ENCODE data around the gene TRPC3. TPM values are rescaled to one million over a fixed set of nuclear protein-coding genes. Genes with fewer than 3 reads are reported as not detected.
"Not testable (repeated sequence)": the region's sequence is repeated elsewhere in the genome, so short reads cannot be mapped to it uniquely, and the experiment has no call there.

Gene TRPC3
- total RNA-seq, 1 donor from 2014 or later = 0.98 TPM

GRCh38 chr4:121950680-121951520, 960 bp downstream of the TRPC3 start:
- ATAC-seq (peak; percentile 76), DNase-seq (ENCODE audit: low spot score) (peak; percentile 63)
- intact Hi-C loops (cut with DNase I) = no loop called here

GRCh38 chr4:121950212-121950679, 1.6 kb downstream of the TRPC3 start:
- peak; percentile 96 for ATAC-seq
- peak; percentile 92 for DNase-seq (ENCODE audit: low spot score)

DNA sequence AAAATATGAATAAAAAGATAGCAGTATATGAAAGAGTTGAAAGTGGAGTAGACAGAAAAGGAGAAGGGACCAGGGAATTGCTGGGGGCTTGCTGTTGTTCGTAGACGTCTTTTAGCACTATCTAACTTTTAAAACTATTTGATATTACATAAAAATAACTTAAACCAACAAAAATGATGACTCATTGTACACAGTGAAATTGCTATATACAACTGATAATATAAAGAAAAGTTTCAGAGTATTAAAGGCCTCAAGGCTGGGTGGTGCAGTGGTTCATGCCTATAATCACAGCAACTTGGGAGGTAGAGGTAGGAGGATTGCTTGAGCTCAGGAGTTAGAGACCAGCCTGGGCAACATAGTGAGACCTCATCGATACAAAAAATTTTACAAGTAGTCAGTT, 5.2 kb downstream of the TRPC3 start:
- no peak for DNase-seq (ENCODE audit: low spot score)
- intact Hi-C loops (cut with DNase I) = no loop called here
- ATAC-seq = no peak

More at GRCh38 chr4:121950212-121950679, 1.6 kb downstream of the TRPC3 start:
- intact Hi-C loops (cut with DNase I) = no loop called here

DNA sequence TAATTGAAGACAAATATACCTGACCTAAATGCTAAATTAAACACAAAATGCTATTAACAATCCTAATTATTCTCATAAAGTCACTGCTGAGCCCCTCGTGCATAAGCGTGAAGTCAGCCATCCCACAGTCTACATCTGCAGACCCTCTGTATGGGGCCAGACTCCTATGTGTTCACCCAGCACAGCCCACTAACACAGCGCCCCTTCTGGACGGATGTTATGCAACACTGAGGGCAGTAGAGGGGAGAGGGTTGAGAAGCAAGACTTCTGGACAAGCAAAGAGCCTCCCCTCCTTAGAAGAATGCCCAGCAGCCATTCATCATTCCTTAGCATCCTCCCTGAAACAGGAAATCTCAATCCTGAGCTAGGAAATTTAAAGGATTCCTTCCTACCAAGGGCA, 7.9 kb downstream of the TRPC3 start:
- no peak for DNase-seq (ENCODE audit: low spot score)
- intact Hi-C loops (cut with DNase I) = no loop called here
- no peak for ATAC-seq

GRCh38 chr4:121939690-121940089, 12.2 kb downstream of the TRPC3 start:
- no peak for ATAC-seq
- no peak for DNase-seq (ENCODE audit: low spot score)
- intact Hi-C loops (cut with DNase I) = no loop called here

- no peak for DNase-seq (ENCODE audit: low spot score)
- intact Hi-C loops (cut with DNase I) = no loop called here
- ATAC-seq = no peak
These were observed 13.4 kb downstream of the TRPC3 start for GRCh38 chr4:121938282-121939092.

DNA sequence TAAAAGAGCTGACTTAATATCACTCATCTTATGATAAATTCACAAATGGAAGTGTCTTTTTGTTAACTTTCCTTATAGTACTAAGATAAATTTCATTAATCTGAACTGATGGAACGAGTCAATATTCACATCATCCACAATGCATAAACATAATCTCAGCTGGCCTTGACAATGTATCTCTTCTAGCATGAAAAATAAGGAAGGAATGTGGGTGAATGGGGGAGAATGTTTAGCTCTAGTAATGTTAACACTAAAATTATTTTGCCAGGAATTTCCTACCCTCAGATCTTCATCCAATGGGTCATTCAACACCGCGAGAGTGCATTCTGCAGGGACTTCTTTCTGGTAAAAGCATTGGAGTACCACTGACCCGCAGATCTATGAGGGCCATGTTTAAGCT, 15.8 kb downstream of the TRPC3 start:
- ATAC-seq (no peak), DNase-seq (ENCODE audit: low spot score) (no peak)
- intact Hi-C loops (cut with DNase I) = no loop called here

DNA sequence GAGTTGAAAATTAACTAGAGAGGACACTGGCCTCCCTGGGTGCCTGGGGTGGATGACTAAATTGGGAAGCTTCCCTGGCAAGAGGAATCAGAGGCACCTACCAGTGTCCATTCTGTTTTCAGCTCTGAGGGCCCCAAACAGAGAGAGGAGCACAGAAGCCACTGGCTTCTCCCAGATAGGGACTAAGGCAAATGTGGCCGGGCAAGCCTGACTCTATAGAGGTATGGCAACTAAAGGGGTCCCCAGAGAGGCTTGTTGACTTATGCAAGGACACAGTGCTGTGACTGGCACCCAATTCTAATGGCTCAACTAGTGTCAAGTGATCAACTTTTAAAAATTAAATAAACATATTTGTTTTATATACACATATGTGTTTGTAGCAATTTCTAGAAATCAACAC, 17.2 kb downstream of the TRPC3 start:
- DNase-seq (ENCODE audit: low spot score) = no peak
- intact Hi-C loops (cut with DNase I) = no loop called here
- no peak for ATAC-seq

- intact Hi-C loops (cut with DNase I) = no loop called here
- DNase-seq (ENCODE audit: low spot score) (no peak), ATAC-seq (peak; percentile 39)
These were observed 19.5 kb downstream of the TRPC3 start for GRCh38 chr4:121932212-121932974.

DNA sequence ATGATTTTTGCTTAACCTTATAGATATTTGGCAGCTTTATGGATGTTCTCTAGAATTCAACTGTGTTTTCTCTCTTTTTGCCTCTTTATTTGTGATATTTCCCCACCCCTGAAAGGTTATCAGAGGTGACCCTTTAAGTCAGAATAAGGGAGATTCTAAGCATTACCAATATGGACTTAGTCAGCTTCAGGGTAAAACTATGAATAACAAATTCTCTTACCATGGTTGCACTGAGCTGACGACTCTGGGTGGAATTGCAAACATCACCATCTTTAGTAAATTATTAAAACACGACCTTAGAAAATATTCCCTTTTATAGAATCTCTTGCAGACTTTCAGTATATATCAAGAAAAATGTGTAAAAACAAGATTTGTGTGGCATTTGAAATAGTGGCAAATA, 21.6 kb downstream of the TRPC3 start:
- intact Hi-C loops (cut with DNase I) = no loop called here
- DNase-seq (ENCODE audit: low spot score) (no peak), ATAC-seq (no peak)

DNA sequence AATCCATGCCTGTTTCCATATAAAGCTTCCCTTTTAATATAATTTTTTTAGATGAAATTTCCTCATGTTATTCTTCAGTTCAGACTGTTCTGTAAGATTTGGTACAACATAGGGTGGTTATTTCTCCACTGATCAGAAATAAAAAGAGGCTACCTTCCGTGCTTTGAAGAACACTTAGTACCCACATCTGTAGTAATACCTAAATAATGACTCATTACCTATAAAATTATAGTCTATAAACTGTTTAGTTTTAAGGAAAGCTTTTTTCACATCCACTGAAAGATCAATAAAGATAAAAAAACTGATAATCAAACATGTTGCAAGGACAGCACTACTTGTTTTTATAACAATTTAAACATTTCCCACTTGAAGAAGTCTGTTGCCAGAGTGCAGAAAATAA, 23.9 kb downstream of the TRPC3 start:
- DNase-seq (ENCODE audit: low spot score) (no peak), ATAC-seq (no peak)
- intact Hi-C loops (cut with DNase I) = no loop called here

DNA sequence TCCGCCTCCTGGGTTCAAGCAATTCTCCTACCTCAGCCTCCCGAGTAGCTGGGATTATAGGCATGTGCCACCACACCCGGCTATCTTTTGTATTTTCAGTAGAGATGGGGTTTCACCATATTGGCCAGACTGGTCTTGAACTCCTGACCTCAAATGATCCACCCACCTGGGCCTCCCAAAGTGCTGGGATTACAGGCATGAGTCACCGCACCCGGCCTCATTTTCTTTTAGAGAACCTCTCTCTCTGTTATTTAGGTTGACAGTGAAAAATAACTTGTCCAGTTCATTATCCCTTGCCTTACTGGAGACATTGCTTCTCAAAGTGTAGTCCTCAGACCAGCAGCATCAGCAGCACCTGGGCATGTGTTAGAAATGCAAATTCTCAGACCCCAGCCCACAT, 25.4 kb downstream of the TRPC3 start:
- ATAC-seq; DNase-seq (ENCODE audit: low spot score); intact Hi-C loops (cut with DNase I): not testable (repeated sequence)

DNA sequence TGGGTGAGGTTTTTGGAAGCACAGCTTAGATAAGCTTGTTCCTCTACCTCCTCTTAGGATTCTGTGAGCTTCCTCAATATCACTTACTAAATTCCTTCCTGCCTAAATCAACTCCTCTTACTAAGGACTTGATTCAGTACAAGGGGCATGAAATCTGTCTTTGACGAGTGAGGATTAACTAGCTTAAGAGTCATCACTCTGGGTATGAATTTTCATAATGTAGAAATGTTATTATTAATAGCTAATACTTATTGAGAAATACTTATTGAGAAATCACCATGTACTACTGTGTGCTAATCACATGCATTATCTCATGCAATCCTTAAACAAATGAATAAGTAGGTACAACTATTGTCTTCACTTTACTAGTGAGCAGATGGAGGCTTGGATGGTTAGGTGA, 28.6 kb downstream of the TRPC3 start:
- intact Hi-C loops (cut with DNase I) = no loop called here
- DNase-seq (ENCODE audit: low spot score) = no peak
- no peak for ATAC-seq

GRCh38 chr4:121913667-121914066, 38.2 kb downstream of the TRPC3 start:
- intact Hi-C loops (cut with DNase I) = no loop called here
- DNase-seq (ENCODE audit: low spot score) (no peak), ATAC-seq (no peak)

GRCh38 chr4:121908346-121908745, 43.5 kb downstream of the TRPC3 start:
- ATAC-seq = no peak
- no peak for DNase-seq (ENCODE audit: low spot score)
- intact Hi-C loops (cut with DNase I) = no loop called here

- DNase-seq (ENCODE audit: low spot score) = peak; percentile 63
- intact Hi-C loops (cut with DNase I) = no loop called here
- ATAC-seq = peak; percentile 59
These were observed 51.5 kb downstream of the TRPC3 start for GRCh38 chr4:121900132-121900983.

- intact Hi-C loops (cut with DNase I) = loop anchor here (10.0 kb wide), 1 partner anchor 1677 kb away; no protein-coding TSS in a partner anchor
- no peak for ATAC-seq
These were observed 53.7 kb downstream of the TRPC3 start for GRCh38 chr4:121898150-121898549.

DNA sequence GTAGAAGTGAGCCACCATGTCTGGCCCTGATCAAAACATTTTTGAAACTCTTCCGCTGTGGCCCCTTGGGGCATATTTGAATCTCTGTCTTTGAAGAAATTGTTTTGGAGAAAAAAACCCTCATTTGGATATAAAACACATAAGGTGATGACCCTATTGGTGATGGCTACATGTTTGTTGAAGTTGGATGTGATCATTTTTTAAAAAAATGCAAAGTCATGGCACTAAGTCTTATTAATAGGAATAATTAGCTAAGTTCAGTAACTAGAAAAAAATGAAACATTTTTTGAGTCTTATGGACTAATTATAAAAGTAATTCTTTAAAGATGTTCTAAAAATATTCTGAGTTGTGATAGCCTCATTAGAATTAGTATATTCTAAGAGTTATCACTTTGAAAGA, 63.7 kb downstream of the TRPC3 start:
- intact Hi-C loops (cut with DNase I) = no loop called here
- ATAC-seq = no peak
- DNase-seq (ENCODE audit: low spot score) = no peak

More at GRCh38 chr4:121898150-121898549, 53.7 kb downstream of the TRPC3 start:
- no peak for DNase-seq (ENCODE audit: low spot score)

Measured in sciatic nerve (tissue), 2 donors.